Measurements from ENCODE around the gene TANGO2.

- TF ChIP-seq CTCF (IDR thresholded peaks at IDR 0.05; ENCODE audit: low read depth, low read length) (no peak), MAX (IDR thresholded peaks at IDR 0.05; ENCODE audit: low read depth, low read length) (no peak)
These were observed 33.1 kb downstream of the TANGO2 start for GRCh38 chr22:20054034-20054427.

Data from NB4 (cell line).